Stimulated activated CD4-positive, alpha-beta T cell treated with anti-CD3 and anti-CD28 coated beads, TNF-alpha, amount 100 ng/mL, for 4 hours (primary cell): ENCODE data around the gene KCNIP3.
"Not testable (repeated sequence)": the region's sequence is repeated elsewhere in the genome, so short reads cannot be mapped to it uniquely, and the experiment has no call there.

Source experiments
- DNase-seq, 3 experiments: peaks; one replicate each; pipeline ENCODE4 v3.0.0-alpha.2; 2020; ENCODE audit warnings: low read depth in 3 of 3

The KCNIP3 gene

DNA sequence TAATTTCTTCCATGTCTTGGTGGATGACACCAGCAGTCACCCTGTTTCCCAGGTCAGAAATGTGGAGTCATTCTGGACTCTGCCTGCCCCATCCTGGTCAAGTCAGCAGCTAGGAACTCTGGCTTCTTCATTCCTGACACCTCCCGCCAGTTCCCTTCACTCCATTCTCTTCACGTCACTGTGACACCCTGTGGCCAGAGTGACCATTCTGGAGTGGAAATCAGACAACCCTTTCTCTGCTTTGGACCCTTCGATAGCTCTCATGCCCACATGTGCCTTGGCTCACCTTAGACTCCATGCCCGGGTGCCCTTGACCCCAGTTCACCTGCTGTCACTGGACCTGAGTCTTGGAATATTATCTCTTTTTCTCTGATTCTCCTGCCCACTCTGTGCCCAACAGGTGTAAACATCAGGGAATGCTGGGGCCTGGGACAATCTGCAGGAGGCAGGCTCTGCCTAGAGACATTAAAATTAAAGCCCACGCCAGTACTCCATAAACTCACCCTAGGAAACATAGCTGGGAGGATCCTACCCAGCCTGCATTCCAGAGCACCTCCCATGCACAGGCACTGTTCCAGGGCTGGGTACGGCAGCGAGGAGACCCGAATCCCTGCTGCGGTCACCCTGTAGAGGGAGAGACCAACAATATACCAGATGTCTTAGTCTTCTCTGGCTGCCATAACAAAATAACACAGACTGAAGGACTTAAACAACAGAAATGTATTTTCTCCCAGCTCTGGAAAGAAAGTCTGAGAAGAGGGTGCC, 64.3 kb downstream of the KCNIP3 start:
- no peak for DNase-seq

DNA sequence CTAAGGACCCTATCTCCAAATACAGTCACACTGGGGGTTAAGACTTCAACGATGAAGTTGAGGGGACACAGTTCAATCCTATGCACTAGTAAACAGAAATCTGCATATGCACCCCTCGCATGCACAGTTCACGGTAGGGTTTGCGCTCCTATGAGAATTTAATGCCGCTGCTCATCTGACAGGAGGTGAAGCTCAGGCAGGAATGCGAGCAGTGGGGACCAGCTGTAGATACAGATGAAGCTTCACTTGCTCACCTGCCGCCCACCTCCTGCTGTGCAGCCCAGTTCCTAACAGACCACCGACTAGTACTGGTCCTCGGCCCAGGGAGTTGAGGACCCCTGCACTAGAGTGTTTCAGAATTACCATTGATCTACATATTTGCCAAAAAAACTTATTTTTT, 65.3 kb downstream of the KCNIP3 start:
- DNase-seq: no peak

DNA sequence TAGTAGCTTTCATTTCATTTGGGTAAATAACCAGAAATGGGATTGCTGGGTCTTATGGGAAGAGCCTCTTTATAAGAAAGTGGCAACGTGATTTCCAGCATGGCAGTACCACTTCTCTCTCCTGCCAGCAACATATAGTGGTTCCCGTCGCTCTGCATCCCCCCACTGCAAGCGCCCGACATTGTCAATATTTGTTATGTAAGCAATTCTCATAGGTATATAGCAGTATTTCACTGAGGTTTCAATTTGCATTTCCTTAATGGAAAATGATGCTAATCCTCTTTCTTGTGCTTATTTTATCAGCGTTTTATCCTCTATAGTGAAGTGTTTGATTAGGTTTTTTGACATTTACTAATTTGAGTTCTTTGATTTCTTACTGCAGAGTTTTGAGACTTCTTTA, 69.4 kb downstream of the KCNIP3 start:
- DNase-seq: no peak

DNA sequence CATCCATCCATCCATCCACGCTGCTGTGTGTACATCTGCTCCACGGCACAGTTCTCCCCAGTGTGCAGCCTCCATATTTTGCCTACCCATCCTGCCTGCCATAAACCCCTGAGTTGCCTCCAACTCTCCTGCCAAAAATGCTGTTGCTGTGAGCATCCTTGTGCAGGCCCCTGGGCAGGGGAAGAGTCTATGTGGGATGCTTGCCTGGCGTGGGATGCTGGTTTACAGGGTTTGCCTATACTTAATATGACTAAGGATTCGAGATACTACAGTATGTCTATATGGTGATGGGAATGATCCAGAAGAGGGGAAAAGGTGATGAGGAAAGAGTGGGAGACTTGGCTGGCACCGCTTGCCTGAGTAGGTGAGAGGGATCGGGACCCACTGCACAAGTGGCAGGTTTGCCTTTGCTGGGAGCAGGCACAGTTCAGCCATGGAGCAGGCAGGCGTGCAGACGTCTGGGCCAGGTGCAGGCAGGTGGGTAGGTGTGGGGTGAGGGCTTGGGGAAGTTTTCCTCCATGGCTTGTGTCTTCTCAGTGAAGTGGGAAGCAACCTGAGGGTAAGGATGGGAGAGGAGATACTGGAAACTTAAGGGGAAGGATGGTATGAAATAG, 75.2 kb downstream of the KCNIP3 start:
- no peak for DNase-seq

DNA sequence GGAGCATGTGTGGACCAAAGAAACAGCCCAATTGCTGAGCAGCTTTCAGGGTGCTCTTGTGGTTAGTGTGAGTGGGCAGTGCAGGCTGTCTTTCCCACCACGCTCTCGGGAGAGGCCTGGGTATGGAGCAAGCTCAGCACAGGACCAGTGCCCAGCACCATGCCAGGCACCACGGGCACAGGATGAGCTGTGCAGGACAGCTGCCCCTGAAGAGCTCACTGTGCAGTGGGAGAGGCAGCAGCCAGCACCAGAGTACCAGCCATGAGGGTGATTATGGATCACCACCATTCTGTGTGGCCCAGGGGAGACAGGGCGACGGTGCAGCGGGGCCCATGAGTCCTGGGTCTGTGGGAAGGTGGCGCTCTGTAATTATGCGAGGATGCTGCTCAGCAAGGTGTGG, 75.7 kb downstream of the KCNIP3 start:
- DNase-seq: no peak

DNA sequence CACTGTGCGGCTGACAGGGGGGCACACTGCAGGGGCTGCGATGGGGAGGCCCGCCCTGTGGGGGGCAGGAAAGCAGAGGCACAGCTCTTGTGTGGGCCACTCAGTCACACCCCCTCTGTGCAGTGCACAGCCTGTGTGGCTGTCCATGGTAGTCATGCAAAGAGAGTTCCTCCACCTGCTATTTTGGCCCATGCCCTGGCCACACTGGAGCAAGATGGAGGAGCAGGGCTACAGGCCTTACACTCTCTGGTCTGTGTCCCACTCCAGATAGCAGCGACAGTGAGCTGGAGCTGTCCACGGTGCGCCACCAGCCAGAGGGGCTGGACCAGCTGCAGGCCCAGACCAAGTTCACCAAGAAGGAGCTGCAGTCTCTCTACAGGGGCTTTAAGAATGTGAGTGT, 76.9 kb downstream of the KCNIP3 start:
- no peak for DNase-seq

DNA sequence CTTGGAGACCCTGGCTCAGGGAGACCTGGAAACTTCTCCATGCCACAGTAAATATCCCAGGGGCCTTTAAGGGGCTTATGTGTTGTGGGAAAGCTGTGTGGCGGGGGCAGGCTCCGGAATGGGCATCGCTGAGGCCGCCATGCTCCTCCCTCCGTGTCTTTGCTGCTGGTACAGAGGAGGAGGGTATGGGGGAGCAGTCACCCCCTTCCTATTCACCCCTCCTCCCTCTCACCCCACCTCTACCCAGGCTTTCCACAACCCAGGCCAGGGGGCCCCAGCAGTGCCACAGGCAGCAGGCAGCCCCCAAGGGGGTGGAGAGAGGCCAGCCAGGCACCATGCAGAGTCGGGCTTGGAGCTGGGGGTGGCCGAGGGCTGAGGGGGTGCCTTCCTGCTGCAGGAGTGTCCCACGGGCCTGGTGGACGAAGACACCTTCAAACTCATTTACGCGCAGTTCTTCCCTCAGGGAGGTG, 77.3 kb downstream of the KCNIP3 start:
- DNase-seq: no peak

DNA sequence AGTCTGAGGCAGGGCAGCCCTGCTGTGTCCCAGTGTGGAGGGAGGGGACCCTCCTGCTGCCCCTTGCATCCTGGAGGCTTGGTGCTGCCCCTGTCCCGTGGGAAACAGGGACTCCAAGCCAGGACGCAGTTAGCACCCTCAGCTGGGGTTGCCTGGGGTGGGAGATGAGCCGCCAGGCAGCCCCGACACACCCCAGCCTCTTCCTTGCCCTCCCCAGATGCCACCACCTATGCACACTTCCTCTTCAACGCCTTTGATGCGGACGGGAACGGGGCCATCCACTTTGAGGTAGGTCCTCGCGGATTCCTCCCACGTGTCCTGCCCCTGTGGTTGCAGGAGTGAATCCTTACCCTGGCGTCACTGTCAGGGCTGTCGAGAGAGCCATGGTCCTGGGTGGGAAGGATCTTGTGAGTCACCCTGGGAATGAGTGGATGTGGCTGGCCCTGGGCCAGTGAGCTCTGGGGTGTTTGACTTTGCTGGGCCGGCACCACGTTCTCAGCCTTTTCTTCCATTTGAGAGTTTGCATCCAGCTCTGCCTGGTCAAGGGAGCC, 77.8 kb downstream of the KCNIP3 start:
- no peak for DNase-seq

DNA sequence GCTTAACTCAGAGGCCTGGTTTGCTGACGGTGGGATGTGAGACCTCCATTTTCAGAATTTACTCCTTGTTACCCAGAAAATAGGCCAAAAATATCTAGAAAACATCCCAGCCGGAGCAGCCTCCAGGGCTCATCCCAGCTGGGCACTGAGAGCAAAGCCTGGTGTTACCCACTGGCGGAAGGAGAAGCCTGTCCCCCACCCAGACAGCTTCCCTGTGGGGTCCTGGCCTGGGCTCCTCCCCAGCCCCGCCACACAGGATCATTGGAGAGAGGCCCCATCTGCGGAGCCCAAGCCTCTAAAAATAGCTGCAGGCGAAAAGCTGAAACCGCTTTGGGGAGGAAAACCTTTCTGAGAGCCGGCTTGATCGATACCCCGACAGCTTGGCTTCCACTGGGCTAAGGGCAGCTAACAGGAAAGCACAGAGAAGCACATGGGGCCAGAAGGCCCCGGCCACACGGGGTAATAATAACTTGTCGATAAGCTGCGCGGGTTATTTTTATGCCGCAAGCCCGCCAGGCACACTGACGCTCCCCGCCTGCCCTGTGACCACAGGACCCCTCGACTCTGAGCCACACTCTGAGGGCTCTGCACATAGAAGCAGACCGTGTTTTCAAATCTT, 78.5 kb downstream of the KCNIP3 start:
- DNase-seq: no peak

DNA sequence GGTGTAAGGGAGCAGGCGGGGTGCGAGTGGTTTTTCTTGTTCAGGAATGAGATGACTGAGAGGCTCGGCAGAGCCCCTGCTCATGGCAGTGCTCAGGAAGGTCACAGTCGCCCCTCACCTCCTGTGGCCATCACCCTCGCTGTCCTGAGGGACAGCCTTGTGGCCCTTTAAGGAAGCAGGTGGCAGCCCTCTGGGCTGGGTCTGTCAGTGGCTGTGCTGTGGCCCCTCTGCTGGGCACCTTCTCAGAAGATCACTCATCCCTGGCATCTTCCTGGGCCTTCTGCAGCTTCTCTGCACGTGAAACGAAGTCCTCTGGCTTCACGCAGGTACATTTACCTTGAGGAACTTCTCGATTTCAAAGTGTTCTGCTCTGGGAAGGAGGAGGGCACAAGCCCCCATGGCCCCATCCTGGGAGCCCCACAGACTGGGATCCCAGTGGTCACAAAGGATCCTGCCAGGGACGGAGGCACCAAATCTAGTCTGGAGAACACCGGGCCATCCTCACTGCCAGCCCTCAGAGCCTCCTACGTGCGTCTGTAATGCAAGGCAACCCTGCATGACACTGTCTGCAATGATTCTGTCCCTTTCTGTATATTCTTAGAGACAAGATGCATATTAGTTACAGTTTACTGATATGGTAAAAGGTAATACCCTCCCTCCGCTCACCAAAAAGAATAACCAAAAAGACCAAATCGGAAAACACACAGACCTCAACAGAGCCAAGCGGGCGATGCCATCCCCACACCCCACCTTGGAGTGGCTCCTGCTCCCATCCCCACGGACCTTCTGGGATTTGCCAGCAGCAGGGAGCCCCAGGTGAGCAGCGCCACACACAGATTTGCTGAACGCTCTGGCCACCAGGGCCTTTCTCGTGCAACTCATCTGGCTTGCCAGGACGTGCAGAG, 79.4 kb downstream of the KCNIP3 start:
- no peak for DNase-seq

DNA sequence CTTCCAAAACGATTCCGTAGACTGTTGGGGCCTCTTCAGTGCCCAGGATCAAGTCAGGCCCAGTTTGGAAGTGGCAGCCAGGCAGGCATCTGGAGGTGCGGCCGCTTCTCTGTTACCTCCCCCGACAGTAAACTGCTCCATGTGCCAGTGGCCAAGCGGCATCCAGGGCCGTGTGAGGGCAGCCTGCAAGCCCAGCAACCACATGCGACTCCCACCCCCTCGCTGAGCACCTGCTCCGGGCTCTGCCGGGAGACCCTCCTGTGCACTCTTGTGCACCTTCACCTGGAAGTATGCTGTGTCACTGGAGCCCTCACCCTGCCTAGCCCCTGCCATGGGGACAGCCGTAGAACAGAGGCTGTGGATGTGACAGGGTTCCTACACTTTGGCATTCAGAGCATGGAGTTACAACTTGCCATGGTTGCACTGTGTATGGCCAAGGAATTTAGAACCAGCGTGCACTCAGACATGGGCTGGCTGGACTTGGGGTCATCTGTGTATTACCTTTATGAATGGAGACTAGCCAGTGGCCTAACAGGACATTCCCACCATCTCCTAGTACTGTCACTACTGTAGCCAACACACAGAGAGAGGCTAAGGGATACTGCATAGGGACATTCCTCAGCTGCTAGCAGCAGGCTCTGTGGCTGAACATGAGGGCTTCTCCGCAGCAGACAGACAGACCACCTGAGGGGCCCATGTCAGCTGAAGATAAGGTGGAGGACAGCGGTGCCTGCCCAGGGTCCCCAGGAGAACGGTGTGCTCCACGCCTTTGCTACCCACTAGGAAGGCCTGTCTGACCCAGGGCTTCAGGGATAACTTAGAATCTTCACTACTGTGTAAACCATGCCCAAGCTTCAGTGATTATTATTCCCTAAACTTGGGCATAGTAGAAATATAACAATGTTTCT, 80.3 kb downstream of the KCNIP3 start:
- DNase-seq: no peak

DNA sequence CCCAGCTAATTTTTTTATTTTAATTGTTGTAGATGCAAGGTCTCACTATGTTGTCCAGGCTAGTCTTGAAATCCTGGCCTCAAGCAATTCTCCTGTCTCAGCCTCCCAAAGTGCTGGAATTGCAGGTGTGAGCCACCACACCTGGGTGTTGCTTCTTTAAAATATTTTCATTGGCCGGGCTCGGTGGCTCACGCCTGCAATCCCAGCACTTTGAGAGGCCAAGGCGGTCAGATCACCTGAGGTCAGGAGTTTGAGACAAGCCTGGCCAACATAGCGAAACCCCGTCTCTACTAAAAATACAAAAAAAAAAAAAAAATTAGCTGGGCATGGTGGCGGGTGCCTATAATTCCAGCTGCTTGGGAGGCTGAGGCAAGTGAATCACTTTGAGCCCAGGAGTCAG, 81.1 kb downstream of the KCNIP3 start:
- DNase-seq: not testable (repeated sequence)

DNA sequence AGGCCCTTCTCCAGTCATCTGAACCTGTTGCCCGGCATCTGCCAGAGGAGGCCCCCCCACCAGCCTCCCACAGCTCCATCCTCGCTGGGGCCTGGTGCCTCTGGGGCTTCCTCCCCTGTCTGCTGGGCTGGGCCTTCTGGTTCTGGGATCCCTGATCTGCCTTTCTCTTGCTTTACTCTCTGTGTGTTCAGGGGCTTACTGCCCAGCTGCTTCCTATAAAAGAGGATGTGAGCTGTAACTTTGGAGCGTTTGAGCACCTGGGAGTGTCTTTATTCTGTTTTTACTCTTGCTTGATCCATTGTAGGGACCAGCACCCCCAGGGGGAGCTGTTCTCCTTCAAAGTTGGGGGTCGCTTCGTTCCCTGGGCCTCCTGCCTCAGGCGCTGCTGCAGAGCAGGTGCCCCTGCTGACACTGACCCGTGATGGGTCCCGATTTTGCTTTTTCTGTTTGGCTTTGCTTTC, 82.3 kb downstream of the KCNIP3 start:
- DNase-seq: no peak

DNA sequence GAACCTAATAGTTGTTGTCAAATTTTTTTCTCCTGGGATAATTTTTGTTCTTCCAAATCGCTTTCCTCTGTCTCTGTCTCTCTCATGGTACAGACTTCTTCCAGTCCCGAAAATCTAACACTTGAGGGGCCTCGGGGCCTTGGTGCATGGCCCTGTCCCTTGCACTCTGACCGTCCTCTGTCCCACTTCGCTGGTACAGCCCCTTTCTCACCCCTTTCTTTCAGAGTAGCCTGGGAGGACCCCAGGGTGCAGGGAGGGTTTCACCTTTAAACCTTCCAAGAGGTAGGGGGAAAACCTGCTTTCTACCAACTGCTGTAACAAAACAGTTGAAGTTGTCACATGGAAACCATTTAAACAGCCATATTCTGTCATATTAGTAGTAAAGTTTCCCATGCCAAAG, 83.1 kb downstream of the KCNIP3 start:
- DNase-seq: no peak

DNA sequence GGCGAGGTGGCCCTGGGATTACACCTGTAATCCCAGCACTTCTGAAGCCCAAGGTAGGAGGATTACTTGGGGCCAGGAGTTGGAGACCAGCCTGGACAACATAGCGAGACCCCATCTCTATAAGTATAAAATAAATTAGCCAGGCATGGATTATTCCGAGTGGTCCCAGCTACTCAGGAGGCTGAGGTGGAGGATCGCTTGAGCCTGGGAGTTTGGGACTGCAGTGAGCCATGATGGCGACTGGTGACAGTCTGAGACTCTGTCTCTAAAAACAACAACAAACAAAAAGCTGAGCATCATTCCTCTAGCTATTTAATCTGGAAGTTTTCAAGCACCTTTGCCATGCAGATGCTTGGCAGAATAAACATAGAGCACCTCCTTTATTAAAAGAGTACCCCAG, 83.6 kb downstream of the KCNIP3 start:
- no peak for DNase-seq

DNA sequence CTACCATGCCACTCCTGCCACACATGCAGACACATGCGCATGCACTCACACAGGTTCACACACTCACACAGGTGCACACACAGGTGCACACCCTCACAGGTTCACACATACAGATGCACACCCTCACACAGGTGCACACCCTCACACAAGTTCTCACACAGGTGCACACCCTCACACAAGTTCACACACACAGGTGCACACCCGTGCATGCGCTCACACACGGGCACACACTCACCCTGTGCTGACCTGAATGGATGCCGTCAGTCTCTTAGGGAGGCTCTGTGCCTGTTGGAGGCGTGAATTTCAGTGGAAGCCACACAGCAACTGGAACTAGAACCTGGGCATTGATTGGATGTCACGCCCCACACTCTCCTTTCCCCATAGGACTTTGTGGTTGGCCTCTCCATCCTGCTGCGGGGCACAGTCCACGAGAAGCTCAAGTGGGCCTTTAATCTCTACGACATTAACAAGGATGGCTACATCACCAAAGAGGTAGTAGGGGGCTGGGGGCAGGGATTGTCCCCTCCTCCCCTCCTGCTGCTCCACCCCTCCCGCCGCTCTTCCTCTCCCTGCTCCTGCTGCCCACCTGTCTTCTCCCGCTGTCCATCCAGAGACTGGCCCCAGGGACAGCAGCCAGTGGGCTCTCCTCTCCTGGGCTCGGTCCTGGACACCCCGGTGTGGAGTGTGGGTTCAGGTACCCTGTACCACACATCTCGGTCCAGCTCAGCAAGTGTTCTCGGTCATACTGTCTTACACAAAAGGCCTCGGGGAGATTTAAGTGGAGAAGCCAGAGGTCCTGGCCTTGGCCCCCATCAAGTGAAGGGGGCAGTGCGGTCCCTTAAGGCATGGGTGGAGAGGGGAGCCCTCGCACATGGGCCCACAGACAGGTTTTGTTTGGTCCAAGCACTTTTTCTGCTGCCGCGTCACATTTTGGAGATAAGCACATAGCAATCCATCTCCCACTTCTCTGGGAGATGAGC, 84.4 kb downstream of the KCNIP3 start:
- no peak for DNase-seq

DNA sequence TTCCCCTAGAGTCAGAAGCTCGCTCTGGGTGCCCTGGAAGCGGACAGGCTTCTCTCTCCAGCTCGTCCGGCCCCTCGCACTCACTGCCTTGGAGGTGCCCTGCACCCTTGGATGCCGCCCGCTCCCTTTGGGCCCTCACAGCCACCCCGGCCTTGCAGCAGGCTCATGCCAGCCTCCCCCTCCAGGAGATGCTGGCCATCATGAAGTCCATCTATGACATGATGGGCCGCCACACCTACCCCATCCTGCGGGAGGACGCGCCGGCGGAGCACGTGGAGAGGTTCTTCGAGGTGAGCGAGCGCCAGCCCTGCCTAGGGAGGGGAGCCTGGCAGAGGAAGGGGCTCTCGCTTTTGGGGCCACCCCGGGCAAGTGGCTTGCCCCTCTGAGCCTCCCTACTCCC, 85.0 kb downstream of the KCNIP3 start:
- DNase-seq: no peak

DNA sequence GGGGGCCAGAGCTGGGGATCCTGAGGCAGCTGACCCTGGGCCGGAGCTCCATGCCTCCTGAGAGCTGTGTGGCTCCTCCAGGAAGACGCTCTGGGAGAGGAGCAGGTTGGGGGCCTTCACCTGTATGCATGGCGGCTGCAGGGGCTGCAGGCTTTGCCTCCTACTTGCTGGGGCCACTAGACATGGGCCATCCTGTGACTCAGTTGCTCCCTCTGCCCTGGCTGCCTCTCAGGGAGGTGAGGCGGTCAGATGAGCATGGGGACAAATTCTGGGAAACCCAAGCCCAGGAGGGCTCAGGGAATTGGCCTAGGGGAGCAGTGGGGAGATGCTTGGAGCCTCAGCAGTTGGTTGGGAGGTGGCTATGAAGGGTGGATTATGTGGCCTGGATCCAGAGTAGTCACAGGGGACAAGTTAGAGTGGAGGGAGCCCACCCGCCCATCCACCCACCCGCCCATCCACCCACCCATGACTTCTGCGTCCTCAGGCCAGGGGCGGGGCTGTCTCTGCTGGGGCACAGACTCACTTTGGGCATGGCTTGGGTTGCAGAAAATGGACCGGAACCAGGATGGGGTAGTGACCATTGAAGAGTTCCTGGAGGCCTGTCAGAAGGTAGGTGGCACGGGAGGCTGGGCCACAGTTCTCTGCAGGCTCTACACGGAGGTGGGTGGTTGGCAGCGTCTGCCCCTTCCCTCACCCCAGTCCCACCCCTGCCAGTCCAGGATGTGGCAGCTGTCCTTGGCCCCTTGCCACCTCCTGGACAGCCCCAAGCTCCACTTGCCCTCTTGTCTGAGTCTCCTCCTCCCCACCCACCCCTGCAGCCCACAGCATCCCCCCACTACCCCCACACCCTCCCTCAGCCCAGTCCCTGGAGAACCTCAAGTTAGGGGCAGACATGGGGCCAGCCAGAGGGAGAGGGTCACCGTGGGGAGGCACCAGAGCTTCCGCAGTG, 85.8 kb downstream of the KCNIP3 start:
- no peak for DNase-seq
